Skin of body (tissue), 2 donors: ENCODE data around the gene DPP4. TPM values are rescaled to one million over a fixed set of nuclear protein-coding genes. Genes with fewer than 3 reads are reported as not detected.

Experiments used
- DNase-seq: peaks from one replicate; lab custom pipeline; 2025; lab: John Stamatoyannopoulos, UW
- total RNA-seq: library from RNA; depleted of rRNA; stranded (reverse); fragments of >200 nt; gene quantifications from one replicate; pipeline ENCODE4 v1.2.3, GENCODE V29; 2014

The DPP4 gene
- total RNA-seq, 1 donor from 2014 or later: 13.7 TPM

DNA sequence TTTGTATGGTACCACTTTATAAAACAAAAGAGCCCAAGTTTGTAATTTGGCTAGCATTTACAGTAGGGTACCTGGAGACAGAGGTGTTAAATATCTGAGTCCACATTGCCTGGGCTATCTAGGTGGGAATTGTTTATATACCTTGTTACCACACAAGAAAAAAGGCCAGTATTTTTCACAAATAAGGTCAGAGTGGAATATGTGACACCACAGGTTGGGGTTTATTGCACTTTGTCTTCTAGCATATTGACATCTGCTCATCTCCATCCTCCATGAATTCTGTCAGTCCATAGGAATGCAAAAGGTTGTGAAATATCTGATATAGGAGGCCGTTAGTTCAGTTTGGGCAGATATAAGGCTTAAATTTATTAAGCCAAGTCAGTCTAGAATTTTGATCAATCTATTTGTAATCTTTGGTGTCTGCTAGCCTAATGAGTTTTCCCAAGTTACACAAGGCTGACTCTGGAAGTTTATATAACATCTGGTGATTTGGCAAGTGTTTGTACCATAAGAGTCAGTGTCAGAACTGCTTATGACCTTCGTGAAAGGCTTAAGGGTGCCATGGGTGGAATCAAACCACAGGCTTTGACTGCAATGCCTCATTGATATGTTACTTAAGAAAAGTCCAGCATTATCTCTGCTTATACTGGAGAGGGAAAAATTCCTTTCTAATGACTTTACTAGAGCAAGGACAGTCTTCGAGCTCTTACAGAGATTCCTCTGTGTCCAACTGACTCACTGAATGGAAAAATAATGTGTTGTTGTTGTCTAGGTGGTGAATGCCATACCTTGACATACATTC lies 11.3 kb upstream of the DPP4 start:
- no peak for DNase-seq

DNA sequence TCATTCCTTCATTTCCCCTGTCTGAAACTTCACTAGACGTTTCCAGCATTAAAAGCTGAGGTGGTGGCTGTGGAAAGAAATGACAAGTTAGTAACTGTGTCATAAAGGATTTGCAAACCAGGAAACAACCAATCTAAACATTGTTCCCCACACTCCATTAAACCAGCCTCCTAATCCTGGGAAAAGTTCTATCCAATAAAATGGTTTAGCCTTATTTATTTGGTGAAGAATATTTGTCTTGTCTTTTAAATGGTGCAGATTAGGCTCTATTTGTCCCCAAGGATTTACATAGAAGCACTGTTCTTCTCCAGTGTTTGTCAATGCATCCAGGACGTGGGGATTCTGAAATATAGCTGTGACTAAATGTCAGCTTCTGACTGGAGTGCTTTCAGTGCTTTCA lies 10.5 kb upstream of the DPP4 start:
- no peak for DNase-seq

DNA sequence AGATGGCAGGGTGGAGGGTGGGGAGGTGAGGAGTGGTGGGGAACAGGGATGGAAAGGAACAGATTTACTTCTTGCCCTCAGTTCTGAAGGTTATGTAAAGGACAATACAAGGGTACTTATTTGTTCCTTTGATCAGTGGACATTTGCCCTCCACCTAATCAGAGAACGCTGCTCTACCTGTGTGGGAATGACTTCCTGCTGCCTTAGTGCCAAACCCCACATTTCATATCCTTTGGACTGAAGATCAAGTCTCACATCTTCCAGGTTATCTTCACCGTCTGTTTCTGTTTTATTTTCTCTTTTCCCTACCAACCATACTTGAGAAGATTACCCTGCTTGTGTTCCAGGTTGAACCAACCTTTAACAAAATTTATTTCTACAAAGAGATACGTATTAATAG lies 8.7 kb upstream of the DPP4 start:
- DNase-seq: no peak

GRCh38 chr2:162082036-162082435 lies 8.0 kb upstream of the DPP4 start:
- no peak for DNase-seq

- no peak for DNase-seq
These were observed 5.5 kb upstream of the DPP4 start for GRCh38 chr2:162079514-162079913.

DNA sequence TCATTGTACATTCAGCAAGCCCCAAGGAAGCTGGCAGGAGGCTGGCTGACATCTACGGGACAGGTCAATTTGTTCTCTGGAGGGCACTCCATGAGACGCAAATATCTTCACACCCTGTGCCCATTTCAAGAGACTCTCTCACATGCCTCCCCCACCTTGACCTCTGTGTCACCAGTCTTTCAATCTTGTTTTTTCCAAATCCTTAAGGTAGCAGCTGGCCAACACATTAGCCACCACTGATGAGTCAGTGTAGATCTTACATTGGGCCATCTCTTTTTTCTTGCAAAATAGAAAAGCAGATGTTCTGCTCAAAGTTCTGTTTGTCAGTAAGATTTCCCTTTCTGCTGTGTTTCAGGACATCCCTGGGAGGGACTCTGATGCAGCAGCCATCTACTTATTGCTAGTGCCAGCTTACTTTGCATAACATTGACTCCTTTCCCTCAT lies 1.7 kb upstream of the DPP4 start:
- DNase-seq: no peak

DNA sequence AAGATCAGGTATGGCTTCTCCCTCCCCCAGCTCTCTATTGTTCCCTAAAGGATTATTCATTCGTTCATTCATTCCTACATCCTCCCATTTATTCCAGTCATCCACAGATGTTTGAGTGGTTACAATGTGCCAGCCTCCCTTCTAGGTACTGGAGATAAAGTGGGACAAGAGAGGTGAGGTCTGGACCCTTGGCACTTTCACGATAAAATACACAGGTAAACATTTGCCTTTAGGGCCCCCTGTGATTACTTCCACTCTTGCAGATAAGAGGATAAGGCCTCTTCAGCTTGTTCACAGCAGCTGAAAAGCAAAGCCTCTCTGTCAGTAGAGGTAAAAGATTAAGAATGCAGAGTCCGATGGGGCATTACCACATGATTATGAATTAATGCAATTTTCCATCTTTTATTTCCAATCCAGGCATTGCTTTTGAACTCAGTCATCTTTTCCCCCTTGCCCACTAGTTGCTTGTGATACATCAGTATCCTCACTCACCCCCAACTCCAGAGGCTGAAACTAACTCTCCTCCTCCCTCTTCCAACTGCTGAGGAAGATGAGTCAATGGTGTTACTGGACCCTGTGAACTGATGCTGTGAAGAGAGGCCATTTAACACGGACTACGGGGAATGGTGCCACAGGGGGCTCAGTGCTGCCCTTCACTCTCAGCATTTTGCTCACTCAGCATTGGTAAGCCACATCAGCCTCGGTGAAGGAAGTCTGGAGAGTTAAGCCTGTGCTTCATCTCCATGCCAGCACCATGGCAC lies 1.1 kb upstream of the DPP4 start:
- DNase-seq: no peak

GRCh38 chr2:162074632-162074895 lies 549 bp upstream of the DPP4 start:
- no peak for DNase-seq

- no peak for DNase-seq
These were observed 783 bp downstream of the DPP4 start for GRCh38 chr2:162072976-162073887.

DNA sequence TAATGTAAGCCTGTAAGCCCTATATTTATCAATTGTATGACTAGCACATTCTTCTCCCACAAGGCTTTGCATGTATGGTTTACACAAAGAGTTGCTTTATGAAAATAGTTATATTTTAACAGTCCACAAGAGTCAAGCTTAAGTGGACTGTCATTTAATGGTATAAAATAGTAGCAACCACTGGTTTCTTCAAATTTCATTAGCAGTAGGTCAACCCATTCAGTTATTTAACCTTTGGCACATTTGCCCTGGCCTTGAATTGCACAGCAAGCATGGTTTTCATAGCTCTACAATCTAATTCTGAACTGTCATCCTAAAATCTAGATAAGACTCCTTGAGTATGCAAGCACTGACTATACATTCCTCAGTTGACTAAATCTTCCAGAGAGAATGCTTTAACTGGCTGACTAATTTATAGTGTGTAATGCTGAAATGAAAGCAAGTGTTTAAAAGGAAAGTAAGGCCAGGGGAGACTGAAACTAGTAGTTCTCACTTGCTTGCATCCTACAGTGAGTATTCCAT lies 1.8 kb downstream of the DPP4 start:
- no peak for DNase-seq

DNA sequence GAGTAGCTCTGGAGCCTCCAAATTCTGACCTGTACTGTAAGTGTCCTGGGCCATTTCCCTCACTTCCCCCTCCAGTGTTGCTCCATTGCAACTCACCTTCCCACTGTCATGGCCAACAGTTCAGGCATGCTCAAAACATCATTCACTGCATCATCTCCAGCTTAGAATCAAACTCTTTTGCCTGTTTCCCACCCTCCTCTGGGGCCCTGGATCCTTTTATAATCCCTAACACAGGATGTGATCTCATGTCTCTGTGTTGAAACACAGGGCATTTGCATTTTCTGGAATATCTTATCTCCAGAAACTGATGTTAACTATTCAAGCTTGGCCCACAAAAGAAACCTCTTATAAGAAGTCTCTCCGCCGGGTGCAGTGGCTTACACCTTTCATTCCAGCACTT lies 3.0 kb downstream of the DPP4 start:
- DNase-seq: no peak

- DNase-seq: no peak
These were observed 3.6 kb downstream of the DPP4 start for GRCh38 chr2:162070228-162070936.

- DNase-seq: no peak
These were observed 4.6 kb downstream of the DPP4 start for GRCh38 chr2:162069267-162069903.

- DNase-seq: no peak
These were observed 6.4 kb downstream of the DPP4 start for GRCh38 chr2:162067596-162067995.

- DNase-seq: no peak
These were observed 8.2 kb downstream of the DPP4 start for GRCh38 chr2:162065767-162066166.

- no peak for DNase-seq
These were observed 10.1 kb downstream of the DPP4 start for GRCh38 chr2:162063899-162064298.

DNA sequence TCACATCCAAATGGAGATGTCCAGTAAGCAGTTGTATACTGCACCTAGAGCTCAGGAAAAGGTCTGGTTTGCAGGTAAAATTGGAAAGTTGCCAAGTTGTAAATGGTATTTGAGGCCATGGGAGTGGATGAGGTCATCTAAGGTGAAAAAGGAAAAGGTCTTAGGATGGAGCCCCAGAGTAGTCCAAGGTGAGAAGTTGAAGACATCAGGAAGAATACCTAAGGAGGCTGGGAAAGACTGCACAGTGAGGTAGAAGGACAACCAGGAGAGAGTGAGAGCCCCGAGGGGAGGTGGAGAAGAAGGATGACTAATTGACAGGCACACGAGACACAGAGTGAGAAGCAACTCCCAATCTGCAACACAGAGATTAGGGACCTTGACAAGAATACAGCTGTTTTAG lies 10.7 kb downstream of the DPP4 start:
- DNase-seq: no peak

DNA sequence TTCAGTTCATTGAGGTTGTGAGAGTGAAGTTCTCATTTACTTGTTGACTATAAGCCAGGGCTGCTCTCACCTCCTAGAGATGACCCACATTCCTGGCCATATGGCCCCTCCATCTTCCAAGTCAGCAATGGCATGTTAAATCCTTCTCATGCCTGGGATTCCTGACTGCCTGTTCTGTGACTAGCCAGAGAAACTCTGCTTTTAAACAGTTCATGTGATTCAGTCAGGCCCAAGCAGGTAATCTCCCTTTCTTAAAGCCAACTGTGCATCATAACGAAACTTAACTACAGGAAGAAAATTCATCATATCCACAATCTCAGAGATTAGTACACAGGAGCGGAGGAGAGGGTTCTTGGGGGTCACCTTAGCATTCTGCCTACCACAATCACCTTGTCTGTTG lies 11.5 kb downstream of the DPP4 start:
- DNase-seq: no peak

GRCh38 chr2:162061021-162061420 lies 13.0 kb downstream of the DPP4 start:
- no peak for DNase-seq

GRCh38 chr2:162060532-162060931 lies 13.5 kb downstream of the DPP4 start:
- no peak for DNase-seq
